DMS53 treated with DMSO at 0.1 percent for 48 hours (cell line): Measurements from ENCODE around the gene PARD6B.
"Not testable (repeated sequence)": the region's sequence is repeated elsewhere in the genome, so short reads cannot be mapped to it uniquely, and the experiment has no call there.

Experiments used
- DNase-seq: peaks from one replicate; lab custom pipeline; 2025; ENCODE audit not compliant: unreplicated experiment; lab: John Stamatoyannopoulos, UW

The PARD6B gene

GRCh38 chr20:50703651-50704438 lies 27.5 kb upstream of the PARD6B start:
- DNase-seq = not testable (repeated sequence)

GRCh38 chr20:50704514-50704913 lies 26.9 kb upstream of the PARD6B start:
- DNase-seq = no peak

GRCh38 chr20:50704971-50705370 lies 26.4 kb upstream of the PARD6B start:
- no peak for DNase-seq

GRCh38 chr20:50708845-50709635 lies 22.3 kb upstream of the PARD6B start:
- no peak for DNase-seq

- DNase-seq = no peak
These were observed 21.8 kb upstream of the PARD6B start for GRCh38 chr20:50709636-50709973.

- no peak for DNase-seq
These were observed 20.8 kb upstream of the PARD6B start for GRCh38 chr20:50710492-50711063.

- no peak for DNase-seq
These were observed 20.1 kb upstream of the PARD6B start for GRCh38 chr20:50711113-50711825.

- no peak for DNase-seq
These were observed 18.4 kb upstream of the PARD6B start for GRCh38 chr20:50712771-50713656.

- DNase-seq = no peak
These were observed 17.7 kb upstream of the PARD6B start for GRCh38 chr20:50713657-50714101.

GRCh38 chr20:50714426-50714825 lies 17.0 kb upstream of the PARD6B start:
- DNase-seq = not testable (repeated sequence)

- DNase-seq = no peak
These were observed 15.7 kb upstream of the PARD6B start for GRCh38 chr20:50715694-50716093.

GRCh38 chr20:50716518-50716917 lies 14.9 kb upstream of the PARD6B start:
- no peak for DNase-seq

- no peak for DNase-seq
These were observed 14.1 kb upstream of the PARD6B start for GRCh38 chr20:50717312-50717711.

GRCh38 chr20:50717974-50718761 lies 13.2 kb upstream of the PARD6B start:
- no peak for DNase-seq

- DNase-seq = no peak
These were observed 12.1 kb upstream of the PARD6B start for GRCh38 chr20:50719328-50719727.

- DNase-seq = no peak
These were observed 11.4 kb upstream of the PARD6B start for GRCh38 chr20:50720026-50720425.

- DNase-seq = no peak
These were observed 10.8 kb upstream of the PARD6B start for GRCh38 chr20:50720582-50720981.

GRCh38 chr20:50721881-50722281 lies 9.5 kb upstream of the PARD6B start:
- DNase-seq = no peak

GRCh38 chr20:50722424-50723155 lies 8.8 kb upstream of the PARD6B start:
- DNase-seq = no peak
